Fibroblast of skin of right biceps (primary cell): ENCODE results near the gene SLC5A6.

Source experiments
- DNase-seq: peaks from one replicate; pipeline ENCODE4 v3.0.0-alpha.2; 2013

The SLC5A6 gene

DNA sequence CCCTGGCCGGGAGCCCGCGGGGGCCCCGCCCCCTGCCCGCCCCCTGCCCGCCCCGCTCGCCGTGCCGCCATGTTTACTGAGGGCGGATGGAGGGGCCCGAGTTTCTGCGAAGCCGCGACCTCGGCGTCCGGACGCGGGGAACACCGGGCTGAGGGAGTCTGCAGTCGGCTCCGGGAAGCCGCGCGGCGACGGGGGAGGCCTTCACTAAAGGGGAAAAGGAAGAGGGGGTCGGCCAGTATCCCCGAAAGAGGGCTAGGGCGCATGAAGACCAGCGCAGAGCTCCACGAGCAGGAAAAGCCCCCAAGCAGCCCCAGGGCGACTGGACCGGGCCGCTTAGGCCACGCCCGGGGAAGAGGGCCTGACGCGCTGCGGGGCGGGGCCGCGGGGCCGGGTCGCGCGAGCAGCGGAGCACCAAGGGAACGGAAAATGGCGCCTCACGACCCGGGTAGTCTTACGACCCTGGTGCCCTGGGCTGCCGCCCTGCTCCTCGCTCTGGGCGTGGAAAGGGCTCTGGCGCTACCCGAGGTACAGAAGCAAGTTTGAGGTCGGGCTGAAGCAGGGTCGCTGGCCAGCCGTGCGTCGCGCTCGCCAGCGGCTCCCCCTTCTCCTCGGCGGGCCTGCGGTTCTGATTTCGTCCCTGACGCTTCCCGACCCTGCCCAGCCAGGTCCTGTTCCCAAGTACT, at the start of gene SLC5A6, which contains the start of gene ATRAID:
SLC5A6 (minus strand) TSS at position 326 of the 683 bp plus-strand sequence. CDS start 4,618 bp downstream, outside the sequence.
ATRAID (plus strand) TSS at position 99 of the 683 bp plus-strand sequence; CDS start at position 427, 328 bp downstream.
- peak; percentile 88 for DNase-seq

GRCh38 chr2:27261241-27261925, 49.3 kb upstream of the SLC5A6 start:
- DNase-seq: no peak

DNA sequence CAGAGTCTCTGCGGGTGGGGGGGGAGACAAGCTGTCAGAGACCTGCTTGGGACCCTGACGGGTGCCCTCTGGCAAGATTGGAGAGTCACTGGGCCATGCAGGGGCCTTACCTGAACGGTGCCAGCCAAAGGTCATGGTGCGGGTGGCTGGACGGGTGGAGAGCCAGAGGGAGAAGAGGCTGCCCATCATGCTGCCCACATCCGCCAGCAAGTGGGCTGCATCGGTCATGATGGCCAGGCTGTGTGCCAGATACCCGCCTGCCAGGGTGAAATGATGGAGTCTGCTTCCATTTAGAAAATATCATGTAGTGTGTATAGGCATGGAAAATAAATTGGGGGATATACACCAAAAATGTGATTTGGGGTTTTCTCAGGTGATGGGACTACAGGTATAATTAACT, 46.0 kb upstream of the SLC5A6 start:
- DNase-seq: no peak

GRCh38 chr2:27256855-27257454, 44.9 kb upstream of the SLC5A6 start:
- DNase-seq: no peak

GRCh38 chr2:27255660-27256059, 43.6 kb upstream of the SLC5A6 start:
- DNase-seq: peak; percentile 79

- no peak for DNase-seq
Observed at GRCh38 chr2:27255187-27255586, 43.1 kb upstream of the SLC5A6 start.

DNA sequence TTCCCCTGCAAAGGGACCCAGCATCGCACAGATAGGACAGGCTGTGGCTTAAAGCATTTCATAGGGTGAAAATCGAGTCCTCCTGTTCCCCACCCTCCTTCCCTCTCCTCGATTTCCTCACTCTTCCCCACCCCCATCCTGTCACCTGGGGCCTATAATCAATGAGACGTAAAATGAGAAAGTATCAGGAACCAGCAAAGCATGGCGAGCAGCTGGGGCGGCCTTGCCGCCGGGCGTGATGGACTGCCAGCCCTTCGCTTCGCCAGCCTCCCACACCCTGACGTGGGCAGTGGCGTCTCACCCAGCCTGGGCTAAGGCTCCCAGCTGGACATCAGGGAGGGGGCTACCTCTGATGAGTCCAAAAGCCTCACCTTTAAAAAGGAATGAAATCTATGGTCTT, 39.7 kb upstream of the SLC5A6 start:
- no peak for DNase-seq

DNA sequence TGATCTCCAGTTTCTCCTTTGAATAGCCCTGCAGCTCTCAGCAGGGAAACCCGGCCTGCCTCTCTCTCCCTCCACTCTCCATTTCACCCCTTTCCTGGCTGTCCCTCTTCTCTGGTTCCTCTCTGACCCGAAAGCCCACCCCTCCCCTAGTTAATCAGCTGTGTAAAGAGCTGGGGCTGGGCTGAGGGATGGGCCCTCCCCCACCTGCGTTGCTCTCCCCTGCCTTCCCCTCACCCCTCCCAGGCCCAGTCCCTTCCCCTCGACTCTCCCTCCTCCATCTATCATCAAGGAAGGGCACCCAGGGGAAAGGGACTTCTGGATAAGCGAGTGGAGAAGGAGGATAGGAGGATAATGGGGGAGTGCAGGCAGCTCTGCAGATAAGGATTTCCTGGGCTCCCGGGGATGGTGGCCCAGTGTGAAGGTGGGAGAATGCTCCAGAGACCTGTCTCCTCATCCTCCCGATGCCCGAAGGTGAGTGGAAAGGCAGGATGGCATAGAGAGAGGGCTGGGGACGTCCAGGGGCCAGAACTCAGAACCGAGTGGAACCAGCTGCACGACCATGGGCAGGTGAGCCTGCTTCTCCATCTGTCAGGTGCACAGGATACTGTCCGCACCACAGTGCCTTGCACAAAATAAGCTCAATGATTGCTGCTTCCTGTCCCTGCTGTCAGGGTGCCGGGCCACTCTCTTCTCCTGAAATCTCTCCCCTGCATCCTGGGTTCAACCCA, 38.7 kb upstream of the SLC5A6 start:
- DNase-seq: no peak

- DNase-seq: peak; percentile 38
Observed at GRCh38 chr2:27249891-27250651, 38.0 kb upstream of the SLC5A6 start.

DNA sequence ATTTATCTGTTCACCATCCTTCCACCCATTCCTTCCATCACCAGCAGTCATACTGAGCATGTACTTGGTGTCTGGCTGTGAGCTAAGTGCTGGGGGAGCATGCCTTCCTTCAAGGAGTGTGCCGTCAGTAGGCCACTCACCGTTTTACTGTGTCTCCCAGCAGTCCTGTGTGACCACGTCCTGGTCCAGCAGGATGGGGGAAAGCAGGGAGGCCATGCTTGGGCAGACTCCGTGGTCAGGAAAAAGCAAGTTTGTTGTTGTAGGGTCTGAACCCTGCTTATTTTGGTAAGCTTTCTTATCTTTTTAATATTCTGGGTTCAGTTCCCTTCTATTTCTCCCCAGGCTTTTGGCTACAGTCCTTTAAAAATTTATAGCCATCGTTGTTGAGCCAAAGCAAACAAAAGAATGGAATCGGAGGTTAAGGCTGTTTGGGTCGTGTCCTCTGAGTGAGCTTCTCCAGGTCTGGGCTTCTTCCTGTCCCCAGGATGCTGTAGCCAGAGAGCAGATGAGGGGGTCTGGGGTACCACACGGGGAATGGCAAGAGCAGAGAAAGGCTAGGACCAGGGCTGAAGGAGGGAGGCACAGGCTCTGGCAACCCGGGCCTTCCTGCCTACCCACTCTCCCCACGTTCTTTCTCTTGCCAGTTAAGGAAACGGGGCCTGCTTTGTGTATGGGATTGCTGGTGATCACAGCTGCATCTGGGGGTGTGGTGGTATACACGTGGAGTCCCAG, 37.3 kb upstream of the SLC5A6 start:
- DNase-seq: peak; percentile 35

DNA sequence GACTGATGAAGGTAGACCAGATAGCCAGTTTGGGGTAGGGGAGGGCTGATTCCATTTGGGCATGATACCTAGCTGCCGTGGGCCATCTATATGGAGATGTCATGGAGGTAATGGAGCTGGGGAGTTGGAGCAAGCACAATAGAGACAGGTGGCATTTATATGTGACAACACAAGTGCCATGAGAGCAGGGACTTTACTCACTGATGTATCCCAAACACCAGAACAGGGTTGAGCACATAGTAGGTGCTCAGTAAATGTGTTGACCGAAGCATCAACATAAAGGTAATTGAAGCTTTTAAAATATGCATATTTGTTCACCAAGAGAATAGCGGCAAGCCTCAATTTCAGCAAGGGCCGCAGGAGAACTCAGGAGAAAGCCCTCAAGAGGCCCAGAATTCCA, 35.8 kb upstream of the SLC5A6 start:
- no peak for DNase-seq

DNA sequence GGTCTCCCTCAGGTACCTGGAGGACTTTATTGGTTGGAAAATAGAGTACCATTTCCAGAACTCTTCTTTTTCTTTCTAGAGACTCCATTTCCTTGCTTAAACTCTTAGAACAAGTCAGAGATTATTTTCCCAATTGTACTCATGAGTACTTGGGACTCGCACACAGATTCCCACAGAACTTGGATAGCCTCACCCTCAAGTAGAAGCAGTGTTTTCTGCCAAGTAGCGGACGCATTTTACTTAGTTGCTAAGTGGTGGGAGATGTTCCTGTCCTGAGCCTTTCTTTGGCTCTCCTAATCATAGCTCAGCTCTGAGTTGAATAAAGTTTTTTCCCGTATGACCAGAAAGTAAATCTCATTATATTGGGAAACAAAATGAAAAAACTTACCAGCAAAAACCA, 33.6 kb upstream of the SLC5A6 start:
- DNase-seq: no peak

DNA sequence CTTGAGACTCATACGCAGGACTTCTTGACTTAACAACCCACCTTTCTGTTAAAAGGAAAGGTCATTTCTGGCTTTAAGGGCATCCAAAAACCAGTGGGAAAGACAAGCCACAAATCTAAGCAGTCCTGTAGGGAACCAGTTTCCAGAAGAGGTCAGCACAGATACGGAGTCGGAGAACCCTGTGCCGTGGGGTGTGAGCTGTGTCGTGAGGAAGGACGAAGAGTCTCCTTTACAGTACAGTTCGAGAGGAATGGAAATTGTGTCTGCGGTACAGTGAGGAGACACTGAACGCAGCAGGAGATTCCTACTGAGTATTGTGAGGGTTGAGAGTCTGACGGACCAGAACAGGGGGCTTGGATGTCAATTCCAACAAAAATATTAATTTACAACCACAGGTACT, 33.0 kb upstream of the SLC5A6 start:
- no peak for DNase-seq

DNA sequence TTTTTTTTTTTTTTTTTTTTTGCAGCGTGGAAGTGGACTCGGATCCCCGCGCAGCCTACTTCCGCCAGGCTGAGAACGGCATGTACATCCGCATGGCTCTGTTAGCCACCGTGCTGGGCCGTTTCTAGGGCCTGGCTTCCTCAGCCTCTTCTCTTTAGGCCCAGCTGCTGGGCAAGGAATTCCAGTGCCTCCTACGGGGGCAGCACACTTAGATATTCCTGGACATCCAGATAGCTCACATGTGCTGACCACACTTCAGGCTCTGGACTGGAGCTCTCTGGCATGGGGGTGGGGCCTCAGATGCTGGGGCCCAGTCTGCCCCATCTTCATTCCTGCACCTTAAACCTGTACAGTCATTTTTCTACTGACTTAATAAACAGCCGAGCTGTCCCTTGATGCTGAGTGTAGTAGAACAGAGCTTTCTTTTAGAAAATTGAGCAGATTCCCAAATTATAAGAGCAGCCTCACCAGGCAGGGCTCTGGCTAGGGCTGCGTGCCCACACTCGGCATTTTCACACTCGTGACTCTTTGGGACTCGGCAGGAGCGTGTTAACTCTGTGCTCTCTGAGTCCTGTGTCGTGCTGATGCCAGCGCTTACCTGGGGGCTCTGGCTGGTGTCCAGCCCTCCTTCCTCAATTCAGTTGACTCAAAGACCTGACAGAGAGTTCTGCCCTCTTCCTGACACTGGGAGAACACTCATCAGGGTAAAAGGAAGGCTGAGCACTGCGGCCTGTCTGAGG, 31.5 kb upstream of the SLC5A6 start:
- no peak for DNase-seq

DNA sequence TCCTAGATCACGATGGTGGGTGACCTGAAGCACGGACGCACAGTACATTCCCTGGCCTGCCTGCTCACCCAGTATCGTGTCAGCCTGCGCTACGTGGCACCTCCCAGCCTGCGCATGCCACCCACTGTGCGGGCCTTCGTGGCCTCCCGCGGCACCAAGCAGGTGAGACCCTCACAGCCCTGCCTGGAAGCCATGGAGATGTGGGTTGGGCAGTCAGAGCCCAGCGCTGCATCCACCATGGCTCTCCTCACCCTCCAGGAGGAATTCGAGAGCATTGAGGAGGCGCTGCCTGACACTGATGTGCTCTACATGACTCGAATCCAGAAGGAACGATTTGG, 30.5 kb upstream of the SLC5A6 start:
- no peak for DNase-seq

- no peak for DNase-seq
Observed at GRCh38 chr2:27241761-27242613, 29.9 kb upstream of the SLC5A6 start.

DNA sequence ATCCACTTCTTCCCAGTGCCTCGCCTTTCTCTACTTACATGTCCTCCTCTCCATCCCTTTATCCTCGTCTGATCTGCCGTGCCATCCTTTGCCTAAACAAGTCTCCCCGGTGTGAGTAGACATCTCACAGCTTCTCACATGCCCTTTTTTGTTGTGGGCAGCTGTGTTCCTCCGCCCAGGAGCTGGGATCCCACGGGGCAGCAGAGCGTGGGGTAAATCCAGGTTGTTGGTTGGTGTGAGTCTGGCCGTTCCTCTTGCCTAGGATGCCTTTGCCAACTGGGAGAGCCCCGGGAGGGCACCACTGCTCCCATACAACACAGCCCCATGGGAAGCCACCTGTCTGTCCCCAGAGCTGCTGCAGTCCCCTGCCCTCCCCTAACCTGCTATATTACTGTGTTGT, 28.3 kb upstream of the SLC5A6 start:
- no peak for DNase-seq

DNA sequence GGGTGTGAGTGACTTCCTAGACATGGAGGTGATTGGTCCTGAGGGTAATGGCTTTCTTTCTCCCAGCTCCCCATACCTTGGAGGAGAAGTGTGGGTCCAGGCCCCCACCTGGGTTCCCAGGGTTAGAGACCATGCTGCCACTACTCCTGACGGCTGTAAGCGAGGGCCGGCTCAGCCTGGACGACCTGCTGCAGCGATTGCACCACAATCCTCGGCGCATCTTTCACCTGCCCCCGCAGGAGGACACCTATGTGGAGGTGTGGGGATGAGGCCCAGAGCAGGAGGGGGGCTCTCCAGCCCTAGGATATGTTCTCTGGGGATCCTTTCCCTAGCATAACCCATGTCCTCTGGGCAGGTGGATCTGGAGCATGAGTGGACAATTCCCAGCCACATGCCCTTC, 26.9 kb upstream of the SLC5A6 start:
- no peak for DNase-seq

- no peak for DNase-seq
Observed at GRCh38 chr2:27237341-27237945, 25.4 kb upstream of the SLC5A6 start.

DNA sequence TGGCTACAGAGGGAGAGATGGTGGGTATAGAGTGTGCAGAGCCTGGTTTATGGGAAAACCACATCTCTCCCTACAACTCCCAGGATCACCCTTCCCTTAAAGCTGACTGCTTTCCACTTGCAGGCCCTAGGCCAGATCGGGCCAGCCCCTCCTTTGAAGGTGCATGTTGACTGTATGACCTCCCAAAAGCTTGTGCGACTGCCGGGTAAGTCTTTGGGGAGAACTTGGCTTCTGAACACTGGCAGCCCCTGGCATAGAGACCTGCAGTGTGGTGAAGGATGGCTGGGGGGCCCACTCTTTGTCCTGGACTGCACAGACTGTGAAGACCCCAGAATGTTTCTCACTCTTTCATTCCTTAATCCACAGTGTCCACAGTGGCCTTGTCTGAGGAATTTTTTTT, 24.6 kb upstream of the SLC5A6 start:
- DNase-seq: no peak
